GM12874 (cell line): ENCODE results near the gene TNFRSF6B.
A peak's percentile ranks its signal among the peaks of the same experiment; 100 is the strongest.

Source experiments
- CTCF ChIP-seq: IDR thresholded peaks from 2 replicates; pipeline ENCODE4 v1.5.1; 2011; ENCODE audit warnings: low read depth, mild to moderate bottlenecking, control low read depth, low read length, moderate library complexity; ENCODE audit not compliant: insufficient read depth

TNFRSF6B gene

GRCh38 chr20:63734946-63735858, 38.8 kb downstream of the TNFRSF6B start:
- no peak for TF ChIP-seq CTCF

- TF ChIP-seq CTCF, result no peak
Observed at GRCh38 chr20:63735859-63736718, 39.6 kb downstream of the TNFRSF6B start, which contains the start of gene LIME1. Gene LIME1, plus strand, starts transcription at chr20:63736664. Its CDS starts 886 bp downstream, at chr20:63737550.

- peak; percentile 12; the same call in 1 of the 2 replicates for TF ChIP-seq CTCF
Observed at GRCh38 chr20:63736893-63737694, 40.6 kb downstream of the TNFRSF6B start.

GRCh38 chr20:63737695-63737944, 41.2 kb downstream of the TNFRSF6B start:
- no peak for TF ChIP-seq CTCF

- no peak for TF ChIP-seq CTCF
Observed at GRCh38 chr20:63737945-63738686, 41.7 kb downstream of the TNFRSF6B start.

GRCh38 chr20:63738687-63739129, 42.3 kb downstream of the TNFRSF6B start:
- TF ChIP-seq CTCF, result no peak
